H1 (cell line): ENCODE measurements around the gene DTWD2. TPM values are rescaled to one million over a fixed set of nuclear protein-coding genes. Genes with fewer than 3 reads are reported as not detected.

Experiments
- CTCF ChIA-PET: fragments of 300-600 bp; sonication (Branson Sonifier 250); formaldehyde crosslinking; loops from one replicate; lab custom pipeline; 2021; ENCODE audit not compliant: partially characterized antibody; lab: Charles Lee
- POLR2A ChIA-PET: fragments of 300-600 bp; sonication (Branson Sonifier 250); formaldehyde crosslinking; loops from one replicate; lab custom pipeline; 2021; ENCODE audit warnings: inconsistent platforms; ENCODE audit not compliant: partially characterized antibody; lab: Charles Lee
- DNase-seq, 2 experiments: peaks; one replicate each; pipeline versions ENCODE4 v3.0.0 to v3.0.0-alpha.2; 2010 to 2022; ENCODE audit warnings: low spot score in 2 of 2, low read depth in 1 of 2, mixed read lengths in 1 of 2
- FAIRE-seq: peaks from 2 replicates; lab custom pipeline; 2011; peaks lifted over from hg19 to GRCh38; lab: Jason Lieb, UNC
- H2AFZ ChIP-seq: 2 replicates; pipeline ENCODE4 v1.8.1; 2012; ENCODE audit warnings: low read length, inconsistent platforms
- H2AK5ac ChIP-seq: 2 replicates; pipeline ENCODE4 v1.6.1; 2013; ENCODE audit warnings: low read depth, low read length
- H2BK120ac ChIP-seq: replicated peaks from 2 replicates; pipeline ENCODE3; 2013; ENCODE audit warnings: low read depth, low read length, inconsistent platforms
- H2BK12ac ChIP-seq: 2 replicates; pipeline ENCODE4 v1.6.1; 2013; ENCODE audit warnings: low read depth, low read length
- H2BK15ac ChIP-seq: 2 replicates; pipeline ENCODE4 v1.6.1; 2013; ENCODE audit warnings: low read length
- H2BK20ac ChIP-seq: 2 replicates; pipeline ENCODE4 v1.6.1; 2013; ENCODE audit warnings: low read length
- H2BK5ac ChIP-seq: 2 replicates; pipeline ENCODE4 v1.6.1; 2013; ENCODE audit warnings: low read depth, low read length
- H3K14ac ChIP-seq: 2 replicates; pipeline ENCODE4 v1.6.1; 2013; ENCODE audit warnings: inconsistent platforms; ENCODE audit not compliant: insufficient read length
- H3K18ac ChIP-seq: 2 replicates; pipeline ENCODE4 v1.6.1; 2013; ENCODE audit warnings: low read length; ENCODE audit errors: extremely low read depth
- H3K23ac ChIP-seq: 2 replicates; pipeline ENCODE4 v1.6.1; 2013; ENCODE audit warnings: inconsistent platforms; ENCODE audit not compliant: insufficient read length
- H3K23me2 ChIP-seq: 2 replicates; pipeline ENCODE4 v1.6.1; 2013; ENCODE audit warnings: low read depth, low read length
- H3K27ac ChIP-seq: 2 replicates; pipeline ENCODE4 v1.6.1; 2011; ENCODE audit warnings: low read depth, low read length, inconsistent platforms
- H3K27me3 ChIP-seq, 4 experiments: replicated peaks in 1 of 4; 1 replicate in 1 of 4; 2 replicates in 3 of 4; pipeline versions ENCODE4 v1.6.1 to v1.8.1; 2011 to 2013; ENCODE audit warnings: low read length in 3 of 4, mild to moderate bottlenecking in 3 of 4, inconsistent platforms in 2 of 4, mixed read lengths in 2 of 4, moderate library complexity in 1 of 4; ENCODE audit not compliant: control insufficient read depth in 3 of 4, insufficient read depth in 3 of 4; ENCODE audit errors: extremely low read depth in 1 of 4
- H3K36me3 ChIP-seq, 4 experiments: 2 replicates each; pipeline versions ENCODE4 v1.6.1 to v1.8.1; 2011 to 2013; ENCODE audit warnings: mild to moderate bottlenecking in 4 of 4, low read length in 3 of 4, moderate library complexity in 2 of 4, control low read depth in 1 of 4, inconsistent platforms in 1 of 4; ENCODE audit not compliant: insufficient read depth in 4 of 4, control insufficient read depth in 2 of 4
- H3K4ac ChIP-seq: replicated peaks from 2 replicates; pipeline ENCODE3; 2013; ENCODE audit warnings: low read length, low read depth, mixed read lengths, inconsistent platforms; ENCODE audit not compliant: insufficient read length
- H3K4me1 ChIP-seq, 4 experiments: replicated peaks in 1 of 4; 1 replicate in 1 of 4; 2 replicates in 3 of 4; pipeline versions ENCODE4 v1.6.1 to v1.8.1; 2011 to 2013; ENCODE audit warnings: low read length in 3 of 4, inconsistent platforms in 2 of 4, mixed read lengths in 1 of 4; ENCODE audit not compliant: insufficient read depth in 4 of 4, control insufficient read depth in 3 of 4
- H3K4me2 ChIP-seq, 2 experiments: 2 replicates each; pipeline versions ENCODE4 v1.6.1 to v1.8.1; 2011 to 2013; ENCODE audit warnings: low read depth in 2 of 2, low read length in 2 of 2, control low read depth in 1 of 2, inconsistent platforms in 1 of 2, mild to moderate bottlenecking in 1 of 2; ENCODE audit not compliant: insufficient read depth in 1 of 2
- H3K4me3 ChIP-seq, 4 experiments: fragments of 200-600, 300-600 bp in 1 of 4; sonication (generic), shearing (Covaris generic), sonication (Bioruptor Twin) in 1 of 4; 2 replicates each; pipeline versions ENCODE4 v1.5.1 to v1.8.1; 2011 to 2016; ENCODE audit warnings: low read length in 4 of 4, low read depth in 3 of 4, control low read depth in 2 of 4, inconsistent platforms in 2 of 4, mild to moderate bottlenecking in 2 of 4, mixed read lengths in 1 of 4, moderate library complexity in 1 of 4; ENCODE audit not compliant: insufficient read depth in 2 of 4; ENCODE audit errors: extremely low read depth in 1 of 4
- H3K56ac ChIP-seq: replicated peaks from 2 replicates; pipeline ENCODE3; 2013; ENCODE audit warnings: low read depth, mild to moderate bottlenecking, mixed read lengths, low read length, inconsistent platforms; ENCODE audit not compliant: insufficient read length
- H3K79me1 ChIP-seq: 2 replicates; pipeline ENCODE4 v1.6.1; 2013; ENCODE audit warnings: low read depth, low read length, control low read depth
- H3K79me2 ChIP-seq, 2 experiments: 2 replicates each; pipeline versions ENCODE4 v1.6.1 to v1.8.1; 2012 to 2013; ENCODE audit warnings: low read length in 2 of 2, mild to moderate bottlenecking in 2 of 2, inconsistent platforms in 1 of 2; ENCODE audit not compliant: insufficient read depth in 2 of 2, control insufficient read depth in 1 of 2
- H3K9ac ChIP-seq, 4 experiments: replicated peaks in 1 of 4; 1 replicate in 1 of 4; 2 replicates in 3 of 4; pipeline versions ENCODE4 v1.6.1 to v1.8.1; 2011 to 2013; ENCODE audit warnings: low read depth in 3 of 4, low read length in 3 of 4, control low read depth in 2 of 4, mild to moderate bottlenecking in 2 of 4, moderate library complexity in 2 of 4, inconsistent platforms in 1 of 4; ENCODE audit errors: extremely low read depth in 1 of 4
- H3K9me3 ChIP-seq, 2 experiments: 2 replicates each; pipeline versions ENCODE4 v1.6.1 to v1.8.1; 2012 to 2013; ENCODE audit warnings: mild to moderate bottlenecking in 2 of 2, moderate library complexity in 2 of 2, control low read depth in 1 of 2, inconsistent platforms in 1 of 2, low read depth in 1 of 2, low read length in 1 of 2, mixed read lengths in 1 of 2; ENCODE audit not compliant: insufficient read depth in 2 of 2
- H4K20me1 ChIP-seq, 2 experiments: replicated peaks in 1 of 2; 2 replicates each; pipeline versions ENCODE3 to v1.8.1; 2011 to 2013; ENCODE audit warnings: inconsistent platforms in 2 of 2, low read length in 2 of 2, mild to moderate bottlenecking in 1 of 2; ENCODE audit not compliant: insufficient read depth in 2 of 2, control insufficient read depth in 1 of 2
- H4K5ac ChIP-seq: 2 replicates; pipeline ENCODE4 v1.6.1; 2013; ENCODE audit warnings: low read length, low read depth, mixed read lengths, inconsistent platforms; ENCODE audit not compliant: insufficient read length
- H4K8ac ChIP-seq: 2 replicates; pipeline ENCODE4 v1.8.0; 2013; ENCODE audit warnings: mild to moderate bottlenecking, moderate library complexity, low read length, inconsistent platforms; ENCODE audit not compliant: insufficient read depth; ENCODE audit errors: extremely low read depth
- H4K91ac ChIP-seq: replicated peaks from 2 replicates; pipeline ENCODE3; 2013; ENCODE audit warnings: low read length, mixed read lengths, inconsistent platforms; ENCODE audit not compliant: insufficient read length
- CHD2 ChIP-seq: IDR thresholded peaks from 2 replicates; pipeline ENCODE4 v1.6.1; 2012; ENCODE audit warnings: low read length, improper control_type of control experiment
- CTBP2 ChIP-seq: IDR thresholded peaks from 2 replicates; pipeline ENCODE4 v1.7.0; 2011; ENCODE audit warnings: borderline replicate concordance, mild to moderate bottlenecking, moderate library complexity, mixed read lengths, low read length; ENCODE audit not compliant: insufficient read depth, insufficient read length
- CTCF ChIP-seq, 3 experiments: IDR thresholded peaks; 1 replicate in 2 of 3; 2 replicates in 1 of 3; pipeline versions ENCODE4 v1.5.1 to v1.6.1; 2011; ENCODE audit warnings: low read length in 3 of 3, mild to moderate bottlenecking in 3 of 3, inconsistent platforms in 2 of 3, low read depth in 1 of 3, moderate library complexity in 1 of 3; ENCODE audit not compliant: insufficient read depth in 1 of 3; ENCODE audit errors: control extremely low read depth in 1 of 3
- HDAC2 ChIP-seq, 2 experiments: fragments of 300-600 bp in 1 of 2; sonication (generic) in 1 of 2; IDR thresholded peaks; 2 replicates each; pipeline ENCODE4 v1.6.1; 2011 to 2012; ENCODE audit warnings: low read depth in 2 of 2, low read length in 2 of 2, mild to moderate bottlenecking in 2 of 2, moderate library complexity in 2 of 2, borderline replicate concordance in 1 of 2, inconsistent platforms in 1 of 2
- HDAC6 ChIP-seq: IDR thresholded peaks from one replicate; pipeline ENCODE4 v1.7.1; 2012; ENCODE audit warnings: low read depth, mild to moderate bottlenecking, inconsistent platforms, low read length, moderate library complexity
- JUND ChIP-seq: IDR thresholded peaks from 2 replicates; pipeline ENCODE4 v1.6.1; 2011; ENCODE audit warnings: mild to moderate bottlenecking, improper control_type of control experiment, low read length
- KDM5A ChIP-seq: fragments of 200-600 bp; IDR thresholded peaks from 2 replicates; pipeline ENCODE4 v1.7.1; 2012; ENCODE audit warnings: mild to moderate bottlenecking, low read length, inconsistent platforms, mixed read lengths
- POLR2A ChIP-seq, 2 experiments: IDR thresholded peaks; 1 replicate in 1 of 2; 2 replicates in 1 of 2; pipeline ENCODE4 v1.6.1; 2011; ENCODE audit warnings: low read depth in 2 of 2, low read length in 2 of 2, mild to moderate bottlenecking in 2 of 2; ENCODE audit errors: control extremely low read depth in 1 of 2
- POLR2AphosphoS5 ChIP-seq: IDR thresholded peaks from 2 replicates; pipeline ENCODE4 v1.6.1; 2011; ENCODE audit warnings: low read depth, low read length
- RBBP5 ChIP-seq: IDR thresholded peaks from 2 replicates; pipeline ENCODE4 v1.7.1; 2012; ENCODE audit warnings: low read depth, mild to moderate bottlenecking, inconsistent platforms, low read length, moderate library complexity, borderline replicate concordance
- SP2 ChIP-seq: IDR thresholded peaks from 2 replicates; pipeline ENCODE4 v1.6.1; 2012; ENCODE audit warnings: mild to moderate bottlenecking, low read length, inconsistent platforms
- TAF1 ChIP-seq: IDR thresholded peaks from 2 replicates; pipeline ENCODE4 v1.6.1; 2011; ENCODE audit warnings: mild to moderate bottlenecking, low read depth, low read length
- WGBS, 2 experiments: shearing (Covaris generic) in 1 of 2; methylation state at CpG; one replicate each; pipeline versions ENCODE4 v1.1.6 to v1.1.7; 2013 to 2015; ENCODE audit warnings: low lambda C conversion rate in 2 of 2, mixed read lengths in 2 of 2, inconsistent platforms in 1 of 2, low coverage in 1 of 2, missing lambda C conversion rate in 1 of 2; ENCODE audit not compliant: insufficient replicate concordance in 2 of 2, insufficient coverage in 1 of 2, insufficient read length in 1 of 2; ENCODE audit errors: extremely low coverage in 1 of 2, missing lambda C conversion rate in 1 of 2; 5-methylcytosine and 5-hydroxymethylcytosine counted together
- polyA plus RNA-seq, 7 experiments: library from polyadenylated mRNA; depleted of rRNA in 3 of 7; stranded (reverse) in 5 of 7; unstranded in 2 of 7; fragments of >200 nt in 5 of 7; fragments of 200-250 nt in 2 of 7; gene quantifications; 1 replicate in 5 of 7; 2 replicates in 1 of 7; 4 replicates in 1 of 7; pipeline versions ENCODE4 v1.2.1 to v1.2.3, GENCODE V29; 2011 to 2013; ENCODE audit warnings: missing spikeins in 2 of 7, mixed read lengths in 2 of 7
- total RNA-seq: library from RNA; stranded (reverse); fragmentation: NEBNext Ultra II Directional; extraction: Animal tissue kit (Norgen Biotek cat#: 25700); gene quantifications from 2 replicates; pipeline ENCODE4 v1.2.1, GENCODE V29; 2021

DTWD2 gene
- total and polyA plus RNA-seq, 2 of the 8 experiments (the other 6 are each of a cell fraction or from before 2014, with no cell fraction given): 4.3 to 17.1 TPM

- no peak for TF ChIP-seq HDAC2 (IDR thresholded peaks at IDR 0.05; ENCODE audit: borderline replicate concordance in 1 of 2, low read depth in 2 of 2, low read length in 2 of 2)
- no peak for TF ChIP-seq HDAC6
- no peak for TF ChIP-seq CTBP2
- TF ChIP-seq CHD2: no peak
- TF ChIP-seq SP2: no peak
- no peak for TF ChIP-seq TAF1
- TF ChIP-seq POLR2AphosphoS5: no peak
- TF ChIP-seq RBBP5: no peak
- no peak for TF ChIP-seq CTCF (IDR thresholded peaks at IDR 0.05; ENCODE audit: control extremely low read depth in 1 of 3, insufficient read depth in 1 of 3, low read depth in 1 of 3, low read length in 3 of 3)
- no peak for TF ChIP-seq KDM5A
- no peak for TF ChIP-seq POLR2A (IDR thresholded peaks at IDR 0.05; ENCODE audit: control extremely low read depth in 1 of 2, low read depth in 2 of 2, low read length in 2 of 2)
- TF ChIP-seq JUND: no peak
- TF ChIP-seq, all 59 proteins: peak for 0
- Histone ChIP-seq H2BK20ac (no peak overlapping the region), H2BK5ac (no peak overlapping the region), H2BK15ac (no peak overlapping the region), H2AK5ac (no peak overlapping the region), H3K36me3 (no peaks in the 10 kb centered on the region; a peak in 1 of 8 replicates), H3K4me3 (no peak overlapping the region), H3K9ac (no peak overlapping the region), H3K14ac (no peak overlapping the region), H3K27me3 (no peaks in the 10 kb centered on the region), H3K4me1 (no peaks in the 10 kb centered on the region), H4K8ac (no peak overlapping the region), H3K4ac (no peak overlapping the region), H3K27ac (no peak overlapping the region), H4K91ac (no peak overlapping the region), H3K4me2 (no peak overlapping the region), H3K23me2 (no peaks in the 10 kb centered on the region), H3K18ac (no peak overlapping the region), H2BK120ac (no peak overlapping the region), H4K5ac (no peak overlapping the region), H3K79me2 (no peaks in the 10 kb centered on the region), H2BK12ac (no peak overlapping the region), H3K56ac (no peak overlapping the region), H3K23ac (no peak overlapping the region), H3K79me1 (no peaks in the 10 kb centered on the region), H3K9me3 (peaks cover 16 to 31% of the 10 kb centered on the region in 2 experiments), H4K20me1 (no peaks in the 10 kb centered on the region), H2AFZ (no peak overlapping the region)
- ChIA-PET POLR2A (no interaction called here), CTCF (interaction anchor here (1.0 to 1.2 kb wide), 2 partner anchors 10 to 27 kb away, joined by 3 to 4 read pairs; no protein-coding TSS in a partner anchor)
- 76% methylated on average over 2 of the region's 2 CpGs; no CpG with 5 or more reads in 1 of the 2 experiments for WGBS, 2 experiments
- FAIRE-seq: no peak
- DNase-seq: no peak
Observed at GRCh38 chr5:118994595-118994994, 6.2 kb upstream of the DTWD2 start.
